ENCODE measurements around the gene ANKRD39.
"Not testable (repeated sequence)": the region's sequence is repeated elsewhere in the genome, so short reads cannot be mapped to it uniquely, and the experiment has no call there.

Gene ANKRD39

DNA sequence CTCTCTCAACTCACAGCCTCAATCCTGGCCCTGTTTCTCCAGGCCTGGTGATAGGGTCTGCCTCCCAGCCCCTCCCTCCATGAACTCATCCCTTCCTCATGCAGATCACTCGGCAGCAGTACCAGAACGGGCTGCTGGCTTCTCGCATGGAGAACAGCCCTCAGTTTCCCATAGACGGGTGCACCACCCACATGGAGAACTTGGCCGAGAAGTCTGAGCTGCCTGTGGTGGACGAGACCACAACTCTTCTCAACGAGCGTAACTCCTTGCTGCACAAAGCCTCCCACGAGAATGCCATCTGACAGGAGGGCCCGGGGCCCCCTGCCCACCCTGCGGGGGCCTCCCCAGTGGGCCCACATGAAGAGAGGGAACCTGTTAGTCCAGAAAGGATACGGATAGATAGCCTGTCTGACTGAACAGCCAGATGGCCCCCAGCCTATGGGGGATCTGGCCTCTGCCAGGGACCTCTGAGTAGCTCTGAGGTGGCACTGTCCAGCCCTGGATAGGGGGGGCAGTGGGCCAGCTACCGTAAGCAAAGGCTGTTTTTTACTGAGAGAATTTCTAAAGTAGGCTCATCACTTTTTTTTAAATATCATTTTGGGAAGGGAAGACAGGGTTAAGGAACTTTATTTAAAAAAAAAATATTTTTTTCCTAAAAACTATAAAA is 48.5 kb downstream of the ANKRD39 start:
- peaks cover 11% of the 10 kb centered on the region for H3K36me3 ChIP-seq (ENCODE audit: insufficient read depth, low read length)
- H3K27me3 ChIP-seq (ENCODE audit: control insufficient read depth in 1 of 2, insufficient read depth in 2 of 2, low read length in 2 of 2) = no peaks in the 10 kb centered on the region
- no peaks in the 10 kb centered on the region for H3K9me3 ChIP-seq (ENCODE audit: low read length)
- no peak overlapping the region for H3K27ac ChIP-seq (ENCODE audit: low read depth, low read length)
- peaks cover 5% of the 10 kb centered on the region for H3K4me1 ChIP-seq (ENCODE audit: insufficient read depth, low read length)
- H3K4me3 ChIP-seq (ENCODE audit: low read depth in 1 of 2, low read length in 2 of 2) = no peak overlapping the region
- no peak overlapping the region for H3K9ac ChIP-seq (ENCODE audit: low read length)

DNA sequence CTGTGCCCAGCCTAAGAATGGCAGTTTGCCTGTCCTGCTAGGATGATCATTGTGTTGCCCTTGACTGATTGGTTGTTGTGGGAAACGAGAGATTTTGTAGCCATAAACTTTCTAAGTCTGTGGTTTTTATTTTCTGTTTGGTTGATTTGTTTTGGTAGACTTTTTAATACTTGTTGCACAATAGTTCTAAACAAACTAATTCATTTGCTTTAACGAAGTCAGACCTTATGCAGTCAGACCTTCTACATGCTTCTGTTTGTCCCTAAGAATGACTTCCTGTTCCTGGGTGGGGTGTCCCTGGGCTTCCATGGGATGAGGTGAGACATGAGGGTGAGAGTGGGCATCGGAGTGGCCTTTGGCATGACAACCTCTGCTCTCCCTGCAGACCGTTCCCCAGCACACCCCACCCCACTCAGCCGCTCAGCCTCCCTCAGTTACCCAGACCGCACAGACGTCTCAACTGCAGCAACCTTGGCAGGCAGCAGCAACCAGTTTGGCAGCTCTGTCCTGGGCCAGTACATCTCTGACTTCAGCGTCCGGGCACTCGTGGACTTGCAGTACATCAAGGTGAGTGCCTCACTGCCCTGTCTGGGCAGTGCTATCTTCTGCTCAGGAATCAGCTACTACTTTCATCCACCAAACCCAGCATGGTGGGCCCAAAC is 49.5 kb downstream of the ANKRD39 start:
- peaks cover 11% of the 10 kb centered on the region for H3K36me3 ChIP-seq (ENCODE audit: insufficient read depth, low read length)
- peaks cover 5% of the 10 kb centered on the region for H3K4me1 ChIP-seq (ENCODE audit: insufficient read depth, low read length)
- no peak overlapping the region for H3K4me3 ChIP-seq (ENCODE audit: low read depth in 1 of 2, low read length in 2 of 2)
- no peak overlapping the region for H3K27ac ChIP-seq (ENCODE audit: low read depth, low read length)
- H3K9ac ChIP-seq (ENCODE audit: low read length) = no peak overlapping the region
- no peaks in the 10 kb centered on the region for H3K27me3 ChIP-seq (ENCODE audit: control insufficient read depth in 1 of 2, insufficient read depth in 2 of 2, low read length in 2 of 2)
- no peaks in the 10 kb centered on the region for H3K9me3 ChIP-seq (ENCODE audit: low read length)

- Histone ChIP-seq H3K9me3 (ENCODE audit: low read length) (no peaks in the 10 kb centered on the region), H3K4me3 (ENCODE audit: low read depth in 1 of 2, low read length in 2 of 2) (no peak overlapping the region), H3K4me1 (ENCODE audit: insufficient read depth, low read length) (peaks cover 2% of the 10 kb centered on the region), H3K27me3 (ENCODE audit: control insufficient read depth in 1 of 2, insufficient read depth in 2 of 2, low read length in 2 of 2) (no peaks in the 10 kb centered on the region), H3K36me3 (ENCODE audit: insufficient read depth, low read length) (peaks cover 17% of the 10 kb centered on the region), H3K27ac (ENCODE audit: low read depth, low read length) (no peak overlapping the region), H3K9ac (ENCODE audit: low read length) (no peak overlapping the region)
These were observed 50.7 kb downstream of the ANKRD39 start for GRCh38 chr2:96807127-96807471.

- Histone ChIP-seq H3K9me3 (ENCODE audit: low read length) (no peaks in the 10 kb centered on the region), H3K36me3 (ENCODE audit: insufficient read depth, low read length) (peaks cover 20% of the 10 kb centered on the region), H3K27me3 (ENCODE audit: control insufficient read depth in 1 of 2, insufficient read depth in 2 of 2, low read length in 2 of 2) (no peaks in the 10 kb centered on the region), H3K4me1 (ENCODE audit: insufficient read depth, low read length) (no peaks in the 10 kb centered on the region), H3K27ac (ENCODE audit: low read depth, low read length) (no peak overlapping the region), H3K4me3 (ENCODE audit: low read depth in 1 of 2, low read length in 2 of 2) (no peak overlapping the region), H3K9ac (ENCODE audit: low read length) (no peak overlapping the region)
These were observed 51.2 kb downstream of the ANKRD39 start for GRCh38 chr2:96806468-96807126.

GRCh38 chr2:96805946-96806345 is 51.9 kb downstream of the ANKRD39 start:
- H3K4me3 ChIP-seq (ENCODE audit: low read depth in 1 of 2, low read length in 2 of 2); H3K9me3 ChIP-seq (ENCODE audit: low read length); H3K9ac ChIP-seq (ENCODE audit: low read length); H3K4me1 ChIP-seq (ENCODE audit: insufficient read depth, low read length); H3K27ac ChIP-seq (ENCODE audit: low read depth, low read length); H3K27me3 ChIP-seq (ENCODE audit: control insufficient read depth in 1 of 2, insufficient read depth in 2 of 2, low read length in 2 of 2): not testable (repeated sequence)
- peaks cover 20% of the 10 kb centered on the region for H3K36me3 ChIP-seq (ENCODE audit: insufficient read depth, low read length)

DNA sequence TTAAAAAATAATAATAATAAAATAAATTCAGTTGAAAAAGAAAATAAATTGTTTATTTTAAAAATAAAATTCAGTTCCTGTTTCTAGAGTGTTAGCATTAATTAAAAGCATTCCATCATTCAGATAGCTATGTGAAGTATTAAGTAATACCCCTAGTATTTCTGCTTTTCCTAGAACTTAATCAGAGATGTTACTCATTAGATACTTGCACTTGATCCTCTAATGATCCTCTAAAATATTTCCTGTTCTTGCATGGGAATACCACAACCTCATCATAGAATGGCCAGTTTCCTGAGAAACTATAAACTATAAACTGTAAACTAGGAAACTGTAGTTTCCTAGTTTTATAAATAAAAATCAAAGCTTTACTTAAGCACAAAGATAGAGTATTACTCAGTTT is 52.8 kb downstream of the ANKRD39 start:
- H3K36me3 ChIP-seq (ENCODE audit: insufficient read depth, low read length) = peaks cover 14% of the 10 kb centered on the region
- no peak overlapping the region for H3K9ac ChIP-seq (ENCODE audit: low read length)
- H3K4me1 ChIP-seq (ENCODE audit: insufficient read depth, low read length) = peaks cover 7% of the 10 kb centered on the region
- no peaks in the 10 kb centered on the region for H3K9me3 ChIP-seq (ENCODE audit: low read length)
- no peaks in the 10 kb centered on the region for H3K27me3 ChIP-seq (ENCODE audit: control insufficient read depth in 1 of 2, insufficient read depth in 2 of 2, low read length in 2 of 2)
- H3K27ac ChIP-seq (ENCODE audit: low read depth, low read length) = no peak overlapping the region
- no peak overlapping the region for H3K4me3 ChIP-seq (ENCODE audit: low read depth in 1 of 2, low read length in 2 of 2)

GRCh38 chr2:96802721-96803120 is 55.1 kb downstream of the ANKRD39 start:
- Histone ChIP-seq H3K9ac (ENCODE audit: low read length) (no peak overlapping the region), H3K27ac (ENCODE audit: low read depth, low read length) (no peak overlapping the region), H3K36me3 (ENCODE audit: insufficient read depth, low read length) (peaks cover 10% of the 10 kb centered on the region), H3K9me3 (ENCODE audit: low read length) (no peaks in the 10 kb centered on the region), H3K4me1 (ENCODE audit: insufficient read depth, low read length) (peaks cover 7% of the 10 kb centered on the region), H3K4me3 (ENCODE audit: low read depth in 1 of 2, low read length in 2 of 2) (no peak overlapping the region), H3K27me3 (ENCODE audit: control insufficient read depth in 1 of 2, insufficient read depth in 2 of 2, low read length in 2 of 2) (no peaks in the 10 kb centered on the region)

- no peaks in the 10 kb centered on the region for H3K9me3 ChIP-seq (ENCODE audit: low read length)
- peaks cover 15% of the 10 kb centered on the region for H3K36me3 ChIP-seq (ENCODE audit: insufficient read depth, low read length)
- no peak overlapping the region for H3K4me3 ChIP-seq (ENCODE audit: low read depth in 1 of 2, low read length in 2 of 2)
- H3K27ac ChIP-seq (ENCODE audit: low read depth, low read length) = no peak overlapping the region
- H3K27me3 ChIP-seq (ENCODE audit: control insufficient read depth in 1 of 2, insufficient read depth in 2 of 2, low read length in 2 of 2) = no peaks in the 10 kb centered on the region
- H3K4me1 ChIP-seq (ENCODE audit: insufficient read depth, low read length) = peaks cover 7% of the 10 kb centered on the region
- no peak overlapping the region for H3K9ac ChIP-seq (ENCODE audit: low read length)
These were observed 55.8 kb downstream of the ANKRD39 start for GRCh38 chr2:96801786-96802595.

- H3K9ac ChIP-seq (ENCODE audit: low read length) = no peak overlapping the region
- no peak overlapping the region for H3K27ac ChIP-seq (ENCODE audit: low read depth, low read length)
- H3K36me3 ChIP-seq (ENCODE audit: insufficient read depth, low read length) = peaks cover 15% of the 10 kb centered on the region
- peaks cover 7% of the 10 kb centered on the region for H3K4me1 ChIP-seq (ENCODE audit: insufficient read depth, low read length)
- H3K4me3 ChIP-seq (ENCODE audit: low read depth in 1 of 2, low read length in 2 of 2) = no peak overlapping the region
- no peaks in the 10 kb centered on the region for H3K27me3 ChIP-seq (ENCODE audit: control insufficient read depth in 1 of 2, insufficient read depth in 2 of 2, low read length in 2 of 2)
- no peaks in the 10 kb centered on the region for H3K9me3 ChIP-seq (ENCODE audit: low read length)
These were observed 56.6 kb downstream of the ANKRD39 start for GRCh38 chr2:96801005-96801785.

DNA sequence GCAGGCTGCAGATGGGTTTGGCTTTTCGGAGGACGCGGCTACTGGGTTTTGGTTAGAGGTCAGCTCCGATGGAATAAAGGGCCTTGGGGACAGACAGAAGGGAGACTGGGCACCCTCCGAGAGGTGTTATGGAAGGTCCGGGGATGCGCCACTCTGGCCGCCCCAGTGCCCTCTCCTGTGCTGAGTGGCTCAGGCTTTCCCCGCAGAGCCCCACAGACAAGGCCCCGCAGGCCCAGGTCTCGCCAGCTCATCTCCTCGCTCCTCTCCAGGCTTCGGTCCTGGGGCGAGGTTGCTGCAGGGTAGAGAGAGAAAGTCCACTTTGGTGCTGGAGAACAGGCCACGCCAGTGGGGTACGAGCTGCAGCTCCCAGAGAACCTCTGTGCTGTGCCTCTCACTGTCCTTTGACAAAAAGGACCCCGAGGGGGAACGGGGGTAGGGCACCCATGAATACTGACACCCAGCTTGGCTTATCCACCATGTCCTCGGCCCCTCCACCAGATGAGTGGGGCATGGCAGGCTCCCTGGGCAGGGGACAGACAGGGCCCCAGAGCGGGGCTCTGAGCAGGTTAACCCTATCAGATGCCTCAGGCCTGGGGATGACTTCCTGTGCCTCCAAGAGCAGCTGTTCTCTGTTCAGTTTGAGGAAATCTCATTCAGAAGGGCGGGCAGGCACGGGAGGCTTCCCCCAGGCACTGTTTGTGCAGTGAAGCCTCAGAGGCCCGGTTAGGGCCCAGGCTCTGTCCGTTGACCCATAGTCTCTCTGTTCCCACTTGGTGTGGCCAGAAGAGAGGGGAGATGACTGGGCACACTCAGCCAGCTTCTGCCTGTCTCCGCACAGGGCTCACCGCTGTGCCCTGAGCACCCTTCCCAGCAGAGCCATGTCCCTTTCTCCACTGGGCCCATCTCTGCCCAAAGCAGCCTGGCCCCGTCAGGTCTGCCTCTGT is 57.5 kb downstream of the ANKRD39 start:
- Histone ChIP-seq H3K27ac (ENCODE audit: low read depth, low read length) (no peak overlapping the region), H3K9ac (ENCODE audit: low read length) (no peak overlapping the region), H3K4me3 (ENCODE audit: low read depth in 1 of 2, low read length in 2 of 2) (no peak overlapping the region), H3K27me3 (ENCODE audit: control insufficient read depth in 1 of 2, insufficient read depth in 2 of 2, low read length in 2 of 2) (no peaks in the 10 kb centered on the region), H3K9me3 (ENCODE audit: low read length) (no peaks in the 10 kb centered on the region), H3K4me1 (ENCODE audit: insufficient read depth, low read length) (peaks cover 7% of the 10 kb centered on the region), H3K36me3 (ENCODE audit: insufficient read depth, low read length) (peaks cover 15% of the 10 kb centered on the region)
